ENCODE data around the gene PXDN.

Gene PXDN

GRCh38 chr2:1594123-1594372 is 150.3 kb downstream of the PXDN start (continued):
- no peak for TF ChIP-seq TSHZ2 (CRISPR knock-in tag; IDR thresholded peaks at IDR 0.05)
- no peak for TF ChIP-seq POU6F1 (CRISPR knock-in tag; IDR thresholded peaks at IDR 0.05; ENCODE audit: borderline replicate concordance, low read depth)

GRCh38 chr2:1593371-1594122 is 150.8 kb downstream of the PXDN start:
- peak; percentile 86 for ATAC-seq
- no peak for TF ChIP-seq PATZ1 (CRISPR knock-in tag; IDR thresholded peaks at IDR 0.05; ENCODE audit: borderline replicate concordance)
- peak; percentile 100 for TF ChIP-seq TCF4 (CRISPR knock-in tag; IDR thresholded peaks at IDR 0.05; ENCODE audit: borderline replicate concordance)
- peak; percentile 91 for TF ChIP-seq TSHZ2 (CRISPR knock-in tag; IDR thresholded peaks at IDR 0.05)
- no peak for TF ChIP-seq RARB (CRISPR knock-in tag; IDR thresholded peaks at IDR 0.05)
- TF ChIP-seq CSDC2 (CRISPR knock-in tag; IDR thresholded peaks at IDR 0.05) = no peak
- TF ChIP-seq ARNTL (CRISPR knock-in tag; IDR thresholded peaks at IDR 0.05; ENCODE audit: borderline replicate concordance, low read depth) = no peak
- no peak for TF ChIP-seq POU6F1 (CRISPR knock-in tag; IDR thresholded peaks at IDR 0.05; ENCODE audit: borderline replicate concordance, low read depth)
- TF ChIP-seq CREB5 (CRISPR knock-in tag; IDR thresholded peaks at IDR 0.05; ENCODE audit: low read depth) = 0 out of 2 replicates have a peak, but pooled peaks have one; percentile 10
- no peak for TF ChIP-seq ZC3H10 (CRISPR knock-in tag; IDR thresholded peaks at IDR 0.05)
- TF ChIP-seq ZFP30 (CRISPR knock-in tag; IDR thresholded peaks at IDR 0.05) = no peak
- TF ChIP-seq SNAI2 (CRISPR knock-in tag; IDR thresholded peaks at IDR 0.05) = no peak
- TF ChIP-seq ISL1 (CRISPR knock-in tag; IDR thresholded peaks at IDR 0.05) = no peak; the same call in 1 of the 2 replicates
- TF ChIP-seq ZNF8 (CRISPR knock-in tag; IDR thresholded peaks at IDR 0.05) = no peak
- TF ChIP-seq CSRNP3 (CRISPR knock-in tag; IDR thresholded peaks at IDR 0.05) = peak; percentile 54; the same call in 1 of the 2 replicates
- TF ChIP-seq ZNF565 (CRISPR knock-in tag; conservative IDR thresholded peaks at IDR 0.05; ENCODE audit: low read depth) = no peak
- TF ChIP-seq ESRRG (CRISPR knock-in tag; IDR thresholded peaks at IDR 0.05) = 0 out of 2 replicates have a peak, but pooled peaks have one; percentile 19
- TF ChIP-seq ZFP3 (CRISPR knock-in tag; IDR thresholded peaks at IDR 0.05) = peak; percentile 60
- no peak for TF ChIP-seq TOX (CRISPR knock-in tag; IDR thresholded peaks at IDR 0.05; ENCODE audit: borderline replicate concordance)
- no peak for TF ChIP-seq PPARA (CRISPR knock-in tag; IDR thresholded peaks at IDR 0.05; ENCODE audit: borderline replicate concordance)
- TF ChIP-seq ZNF70 (CRISPR knock-in tag; IDR thresholded peaks at IDR 0.05) = peak; percentile 17; the same call in 1 of the 2 replicates
- no peak for TF ChIP-seq OSR1 (CRISPR knock-in tag; IDR thresholded peaks at IDR 0.05)
- TF ChIP-seq BACH2 (CRISPR knock-in tag; IDR thresholded peaks at IDR 0.05; ENCODE audit: borderline replicate concordance) = peak; percentile 67; the same call in 1 of the 2 replicates
- TF ChIP-seq GLIS3 (CRISPR knock-in tag; IDR thresholded peaks at IDR 0.05) = no peak
